ENCODE data around the gene AGPAT1.
"Not testable (repeated sequence)": the region's sequence is repeated elsewhere in the genome, so short reads cannot be mapped to it uniquely, and the experiment has no call there.

The AGPAT1 gene

GRCh38 chr6:32148289-32149091 is 27.4 kb downstream of the AGPAT1 start:
- DNase-seq (ENCODE audit: low read depth in 2 of 2), result peak; percentile 37 to 50

DNA sequence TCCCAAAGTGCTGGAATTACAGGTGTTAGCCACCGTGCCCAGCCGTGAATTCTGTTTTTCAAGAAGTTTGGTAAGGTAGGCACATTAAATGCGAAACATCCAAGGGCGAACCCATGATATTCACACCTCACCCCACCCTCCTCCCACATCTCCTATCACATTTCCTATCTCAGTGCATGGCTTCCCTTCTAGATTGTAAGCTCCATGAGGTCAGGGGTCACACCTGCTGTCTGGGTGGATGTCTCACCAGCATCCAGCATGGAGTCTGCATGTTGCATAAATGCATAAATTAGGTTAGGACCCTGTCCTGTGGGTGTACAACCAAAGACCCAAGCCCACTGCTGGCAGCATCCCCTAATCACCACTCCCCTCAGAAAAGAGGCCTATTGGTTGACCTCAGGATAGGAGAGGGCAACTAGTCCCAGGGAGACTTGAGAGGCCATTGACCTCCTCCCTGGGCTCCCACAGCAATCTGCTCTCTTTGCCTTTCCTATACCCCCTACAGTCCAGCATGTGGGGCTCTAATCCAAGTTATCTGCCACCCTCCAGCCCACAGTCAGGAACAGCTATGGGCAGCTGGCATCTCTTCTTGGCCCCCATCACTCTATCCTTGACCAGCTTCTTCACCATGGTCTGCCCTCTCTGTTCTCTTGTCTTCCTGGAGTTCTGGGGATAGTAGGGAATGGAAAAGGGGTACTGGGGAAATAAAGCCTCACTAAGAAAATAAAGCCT is 28.3 kb downstream of the AGPAT1 start:
- no peak for DNase-seq (ENCODE audit: low read depth in 2 of 2)

DNA sequence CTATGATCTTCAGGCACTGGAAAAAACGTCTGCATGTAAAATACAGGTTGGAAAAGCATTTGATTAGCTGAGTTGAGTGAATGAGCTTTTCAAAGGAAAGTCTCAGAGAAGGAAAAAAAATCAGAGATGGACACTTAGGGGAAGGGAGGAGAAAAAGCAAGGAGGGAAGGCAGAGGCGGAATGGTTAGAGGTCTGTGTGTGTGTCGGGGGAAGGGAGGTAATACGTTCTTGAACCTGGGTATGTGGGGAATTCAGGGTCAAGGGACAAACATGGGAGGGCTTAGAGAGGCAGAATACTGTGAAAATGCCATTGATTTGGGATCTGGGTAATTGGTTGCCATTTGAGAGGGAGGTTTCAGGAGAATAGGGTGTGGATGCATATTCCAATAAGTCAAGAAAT is 29.2 kb downstream of the AGPAT1 start:
- no peak for DNase-seq (ENCODE audit: low read depth in 2 of 2)

DNA sequence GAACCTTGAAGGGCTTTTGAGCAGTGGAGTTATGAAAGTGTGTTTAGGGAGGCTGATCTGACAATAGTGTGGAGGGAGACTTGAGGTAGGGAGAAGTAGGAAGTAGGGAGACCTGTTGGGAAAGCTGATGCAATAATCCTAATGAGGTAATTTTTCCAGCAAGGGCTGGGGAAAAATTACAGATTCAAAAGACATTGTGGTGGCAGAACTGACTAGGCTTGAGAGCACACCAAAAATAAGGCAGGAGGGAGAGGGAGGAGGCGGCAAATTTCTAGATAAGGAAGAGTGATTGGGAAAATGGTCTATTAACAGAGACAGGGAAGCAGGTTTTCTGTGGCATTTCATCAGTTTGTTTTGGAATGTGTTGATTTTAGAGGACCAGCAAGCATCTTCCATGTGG is 29.6 kb downstream of the AGPAT1 start:
- DNase-seq (ENCODE audit: low read depth in 2 of 2), result no peak

- DNase-seq (ENCODE audit: low read depth in 2 of 2), result not testable (repeated sequence)
Measured at GRCh38 chr6:32144238-32144637, 31.6 kb downstream of the AGPAT1 start.

DNA sequence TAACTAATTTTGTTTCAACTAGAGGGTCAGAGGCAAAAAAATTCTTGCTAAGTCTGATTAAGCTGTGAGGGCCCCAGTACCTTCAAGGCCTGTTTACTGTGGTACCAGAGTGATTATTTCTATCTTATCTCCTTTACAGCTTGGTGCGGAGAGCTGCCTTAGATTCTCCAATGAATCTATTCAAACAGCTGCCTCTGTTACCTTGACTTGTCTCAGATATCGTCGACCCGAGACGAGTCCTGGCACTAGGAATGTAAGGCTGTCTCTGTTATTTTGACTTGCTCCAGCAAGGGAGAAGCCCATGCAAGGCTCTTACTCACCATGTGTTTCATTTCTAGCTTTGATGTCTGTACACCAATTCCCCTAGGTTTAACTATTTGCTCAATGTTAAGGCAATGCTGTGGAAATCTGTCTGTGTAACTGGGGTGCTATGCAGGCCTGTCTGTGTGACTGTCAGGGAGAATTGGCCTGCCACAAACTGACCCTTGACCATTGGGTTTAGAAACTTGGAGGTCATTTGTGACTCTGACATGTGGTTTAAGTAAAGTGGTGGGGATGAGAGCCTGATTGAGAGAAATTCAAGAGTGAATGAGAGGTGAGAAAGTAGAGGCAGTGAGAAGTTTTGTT is 35.4 kb downstream of the AGPAT1 start:
- no peak for DNase-seq (ENCODE audit: low read depth in 2 of 2)

DNA sequence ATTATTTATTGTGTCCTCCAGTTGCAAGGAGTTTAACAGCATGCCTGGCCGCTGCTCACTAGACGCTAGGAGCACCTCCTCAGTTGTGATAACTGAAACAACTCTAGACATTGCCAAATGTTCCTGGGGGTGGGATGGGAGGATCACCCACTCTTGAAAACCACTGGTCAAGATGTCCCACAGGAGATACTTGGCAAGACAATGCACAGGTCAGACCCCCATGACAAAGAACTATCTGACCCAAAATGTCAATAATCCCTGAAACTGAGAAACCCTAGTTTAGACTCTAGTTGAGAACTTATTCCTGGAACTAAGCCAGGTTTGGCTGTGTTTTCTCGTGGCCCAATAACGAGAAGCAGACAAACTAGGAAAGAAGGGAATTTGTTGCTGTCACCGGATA is 36.3 kb downstream of the AGPAT1 start:
- no peak for DNase-seq (ENCODE audit: low read depth in 2 of 2)

- no peak for DNase-seq (ENCODE audit: low read depth in 2 of 2)
Measured at GRCh38 chr6:32137454-32137853, 38.4 kb downstream of the AGPAT1 start.

- DNase-seq (ENCODE audit: low read depth in 2 of 2), result no peak
Measured at GRCh38 chr6:32133786-32134185, 42.1 kb downstream of the AGPAT1 start.

- DNase-seq (ENCODE audit: low read depth in 2 of 2), result no peak
Measured at GRCh38 chr6:32132110-32132509, 43.8 kb downstream of the AGPAT1 start.

GRCh38 chr6:32131439-32131948 is 44.4 kb downstream of the AGPAT1 start:
- DNase-seq (ENCODE audit: low read depth in 2 of 2), result no peak

DNA sequence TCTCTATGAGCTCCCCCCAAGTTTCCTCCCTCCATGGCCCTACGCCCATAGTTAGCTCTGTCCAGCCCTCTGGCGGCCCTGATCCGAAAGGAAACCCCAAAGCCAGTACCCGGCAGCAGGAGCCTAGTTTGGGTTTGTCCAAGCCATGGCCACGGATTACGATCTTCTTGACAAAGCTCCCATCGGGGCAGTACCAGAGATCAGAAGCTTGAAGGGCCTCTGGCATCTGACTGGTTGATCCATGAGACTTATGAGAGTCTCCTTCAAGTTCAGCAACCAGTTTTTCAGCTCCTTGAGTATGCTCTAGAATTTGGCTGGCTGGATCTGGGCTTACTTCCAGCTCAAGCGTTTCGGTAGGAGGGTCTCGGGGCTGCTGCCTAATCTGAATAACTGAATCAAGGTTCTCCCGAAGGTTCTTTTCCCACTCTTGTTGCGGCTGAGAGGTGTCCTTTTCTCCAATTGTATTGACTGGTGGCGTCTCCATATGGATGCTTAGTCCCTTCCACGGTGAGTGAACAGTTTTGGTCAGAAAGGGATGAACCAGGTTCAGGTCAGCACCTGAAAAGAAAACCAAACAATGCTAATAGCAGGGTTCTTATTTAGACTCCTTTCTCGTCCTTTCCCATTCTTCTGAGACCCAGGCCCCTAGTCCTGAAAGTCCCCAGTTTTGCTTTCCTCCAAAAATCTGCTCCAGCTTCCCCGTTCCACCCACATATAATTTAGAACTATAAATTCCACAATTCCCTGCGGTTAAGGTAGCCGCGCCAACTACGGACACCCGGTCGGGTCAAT is 46.4 kb downstream of the AGPAT1 start:
- DNase-seq (ENCODE audit: low read depth in 2 of 2), result no peak

- no peak for DNase-seq (ENCODE audit: low read depth in 2 of 2)
Measured at GRCh38 chr6:32128751-32129296, 47.1 kb downstream of the AGPAT1 start.

GRCh38 chr6:32127717-32128592 is 47.9 kb downstream of the AGPAT1 start, which contains the start of gene ATF6B:
ATF6B (minus strand) TSS chr6:32128246; CDS start chr6:32128207, 39 bp downstream.
- peak; percentile 90 to 96 for DNase-seq (ENCODE audit: low read depth in 2 of 2)

DNA sequence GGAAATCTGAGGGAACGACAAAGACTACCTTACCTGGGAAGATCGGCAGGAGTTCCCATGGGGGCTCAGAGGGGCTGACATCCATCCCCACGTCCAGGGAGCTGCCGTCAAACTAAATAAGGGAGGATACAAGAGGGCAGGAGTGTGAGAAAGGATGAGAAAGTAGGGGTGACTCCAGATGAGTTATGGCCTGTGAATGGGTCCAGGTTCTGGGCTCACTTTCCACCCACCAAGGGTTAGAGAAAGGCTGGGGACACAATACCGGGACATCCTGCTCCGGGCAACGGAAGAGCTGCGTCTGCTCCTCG is 48.5 kb downstream of the AGPAT1 start:
- DNase-seq (ENCODE audit: low read depth in 2 of 2), result no peak

DNA sequence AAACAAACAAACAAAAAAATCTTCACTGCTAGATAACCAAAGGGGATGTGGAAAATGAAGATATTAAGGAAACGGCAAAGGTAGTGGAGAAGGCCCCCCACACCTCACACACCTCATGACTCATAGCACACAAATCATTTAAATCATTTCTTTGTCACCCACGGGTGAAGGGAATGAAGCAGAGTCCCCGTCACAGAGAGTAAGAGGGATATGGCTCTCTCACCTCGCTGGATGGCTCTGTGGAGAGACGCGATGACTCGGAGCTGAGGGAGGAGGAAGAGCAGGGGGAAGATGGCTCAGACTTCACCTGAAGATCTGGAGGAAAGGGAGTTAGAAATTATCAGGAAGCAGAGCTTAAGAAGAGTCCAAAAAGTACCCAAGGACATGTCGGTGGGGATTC is 49.0 kb downstream of the AGPAT1 start:
- no peak for DNase-seq (ENCODE audit: low read depth in 2 of 2)

- DNase-seq (ENCODE audit: low read depth in 2 of 2), result no peak
Measured at GRCh38 chr6:32123681-32124080, 52.2 kb downstream of the AGPAT1 start.

- no peak for DNase-seq (ENCODE audit: low read depth in 2 of 2)
Measured at GRCh38 chr6:32120573-32121059, 55.3 kb downstream of the AGPAT1 start.

- DNase-seq (ENCODE audit: low read depth in 2 of 2), result peak; percentile 38 to 46
Measured at GRCh38 chr6:32118782-32119628, 56.9 kb downstream of the AGPAT1 start.

Measured in stimulated activated CD8-positive, alpha-beta memory T cell treated with anti-CD3 and anti-CD28 coated beads, Interleukin-2, amount 100 ng/mL, for 1 hour (primary cell).